ENCODE results near the gene RPS14. TPM values are rescaled to one million over a fixed set of nuclear protein-coding genes. Genes with fewer than 3 reads are reported as not detected.

The RPS14 gene
- total and polyA plus RNA-seq, 2 of the 4 experiments (the other 2 are of a cell fraction), result 6,296 to 7,310 TPM

GRCh38 chr5:150442699-150443080 lies 6.8 kb downstream of the RPS14 start:
- no peak overlapping the region for H3K9ac ChIP-seq (ENCODE audit: low read depth, low read length)
- intact Hi-C loops (cut with micrococcal nuclease) (no loop called here), in situ Hi-C loops (cut with MboI; ENCODE audit: low sequenced_read_pairs) (loop anchor here (25.0 kb wide), 2 partner anchors 605 to 805 kb away; no protein-coding TSS in a partner anchor), dilution Hi-C loops (cut with HindIII; ENCODE audit: low sequenced_read_pairs, unreplicated experiment) (no loop called here)
- POLR2A ChIA-PET (ENCODE audit: unreplicated experiment), result interaction anchor here (0.7 kb wide), 1 partner anchor 631 kb away, joined by 3 read pairs; no protein-coding TSS in a partner anchor
- H3K4me1 ChIP-seq (ENCODE audit: control insufficient read depth, insufficient read depth, low read length), result peaks cover under 1% of the 10 kb centered on the region; the same call in 1 of the 2 replicates
- peaks cover 6% of the 10 kb centered on the region for H3K9me1 ChIP-seq (ENCODE audit: insufficient read depth, low read length)
- no peaks in the 10 kb centered on the region for H3K27me3 ChIP-seq (ENCODE audit: control insufficient read depth, insufficient read depth, low read length)
- H2BK5ac ChIP-seq (ENCODE audit: low read depth, low read length, poor library complexity, severe bottlenecking), result no peak overlapping the region
- TF ChIP-seq RAD21 (IDR thresholded peaks at IDR 0.05; ENCODE audit: low read length), result no peak
- peak; percentile 61 for TF ChIP-seq CEBPB (IDR thresholded peaks at IDR 0.05; ENCODE audit: low read depth, low read length)
- no peak for ATAC-seq (ENCODE audit: low read depth)
- no peak overlapping the region for H3K56ac ChIP-seq (ENCODE audit: extremely low read depth, insufficient read depth, low read length)
- peaks cover 58% of the 10 kb centered on the region for H4K20me1 ChIP-seq (ENCODE audit: insufficient read depth, low read length)
- no peak overlapping the region for H3K18ac ChIP-seq (ENCODE audit: low read depth, low read length)
- H4K8ac ChIP-seq (ENCODE audit: low read depth in 2 of 2, low read length in 2 of 2), result no peak overlapping the region
- no peak overlapping the region for H3K4me2 ChIP-seq (ENCODE audit: low read depth, low read length)
- no TSS peak for BruUV-seq (replicated peaks)
- DNase-seq, result no peak
- H2BK20ac ChIP-seq (ENCODE audit: low read depth, low read length), result no peak overlapping the region
- H2AFZ ChIP-seq (replicated peaks; ENCODE audit: low read length, poor library complexity), result no peak overlapping the region
- H3K27ac ChIP-seq (ENCODE audit: insufficient read depth, low read length), result no peak overlapping the region
- peaks cover 31 to 50% of the 10 kb centered on the region in 2 experiments for H3K79me1 ChIP-seq (ENCODE audit: low read depth in 1 of 2, low read length in 2 of 2)
- peaks cover 50% of the 10 kb centered on the region for H3K36me3 ChIP-seq (ENCODE audit: control insufficient read depth, insufficient read depth, low read length)
- CTCF ChIA-PET, result no interaction called here
- H4K5ac ChIP-seq (ENCODE audit: low read depth, low read length), result no peak overlapping the region
- WGBS, 2 experiments (ENCODE audit: extremely low coverage in 2 of 2, insufficient read length in 1 of 2), result no CpG with 5 or more reads among the region's 6 CpGs
- no peak overlapping the region for H4K91ac ChIP-seq (ENCODE audit: insufficient read depth, low read depth, low read length)
- H3K4me3 ChIP-seq (ENCODE audit: insufficient read depth, low read depth, low read length), result no peak overlapping the region
- H3K14ac ChIP-seq (replicated peaks; ENCODE audit: low read depth, low read length), result no peak overlapping the region
- no peak overlapping the region for H3K4ac ChIP-seq (ENCODE audit: low read depth, low read length)
- no peak overlapping the region for H2BK120ac ChIP-seq (ENCODE audit: low read depth, low read length)
- H2BK15ac ChIP-seq (ENCODE audit: low read depth, low read length), result no peak overlapping the region
- no peak overlapping the region for H2AK9ac ChIP-seq (replicated peaks; ENCODE audit: low read depth, low read length, poor library complexity)
- H3K23ac ChIP-seq (ENCODE audit: low read depth, low read length), result no peak overlapping the region
- H3K9me3 ChIP-seq (ENCODE audit: control insufficient read depth, insufficient read depth, low read length), result no peaks in the 10 kb centered on the region
- no peak overlapping the region for H2AK5ac ChIP-seq (ENCODE audit: low read depth, low read length)
